Progenitor cell of endocrine pancreas (in vitro differentiated cells): ENCODE data around the gene SWSAP1. TPM values are rescaled to one million over a fixed set of nuclear protein-coding genes. Genes with fewer than 3 reads are reported as not detected.
"Not testable (repeated sequence)": the region's sequence is repeated elsewhere in the genome, so short reads cannot be mapped to it uniquely, and the experiment has no call there.

Experiments
- DNase-seq: peaks from one replicate; pipeline ENCODE4 v3.0.0; 2021; ENCODE audit warnings: low spot score; ENCODE audit not compliant: unreplicated experiment
- H3K27ac Mint-ChIP-seq: 2 replicates; pipeline ENCODE4 v1.8.0; 2021; ENCODE audit warnings: mild to moderate bottlenecking, moderate library complexity, mixed read lengths
- H3K27me3 Mint-ChIP-seq: 2 replicates; pipeline ENCODE4 v1.8.0; 2021; ENCODE audit warnings: mixed read lengths
- H3K36me3 Mint-ChIP-seq: 2 replicates; pipeline ENCODE4 v1.8.0; 2022; ENCODE audit warnings: mixed read lengths; ENCODE audit not compliant: insufficient read depth
- H3K4me1 Mint-ChIP-seq: 2 replicates; pipeline ENCODE4 v1.8.0; 2021; ENCODE audit warnings: low read depth, mixed read lengths
- H3K4me3 Mint-ChIP-seq: 2 replicates; pipeline ENCODE4 v1.8.0; 2021; ENCODE audit warnings: low read depth, mild to moderate bottlenecking, moderate library complexity, mixed read lengths
- H3K9me3 Mint-ChIP-seq: 2 replicates; pipeline ENCODE4 v1.8.0; 2021; ENCODE audit warnings: low read depth, mixed read lengths
- CTCF ChIP-seq: fragments of 200-600 bp; sonication (generic); IDR thresholded peaks from one replicate; pipeline ENCODE4 v1.5.0; 2021; ENCODE audit warnings: antibody characterized with exemption, mild to moderate bottlenecking; ENCODE audit not compliant: unreplicated experiment
- total RNA-seq: library from RNA; stranded (reverse); gene quantifications from 2 replicates; pipeline ENCODE4 v1.2.1, GENCODE V29; 2021

SWSAP1 gene
- total RNA-seq, 1 donor from 2014 or later: 3.2 TPM

- Mint-ChIP-seq H3K27me3 (peaks cover 8% of the 10 kb centered on the region), H3K4me3 (no peak overlapping the region), H3K27ac (peak overlapping the region; percentile 42), H3K36me3 (peaks cover 3% of the 10 kb centered on the region), H3K9me3 (no peaks in the 10 kb centered on the region), H3K4me1 (peaks cover 15% of the 10 kb centered on the region)
- no peak for DNase-seq
- no peak for TF ChIP-seq CTCF
Measured at GRCh38 chr19:11377756-11378155, 3.3 kb downstream of the SWSAP1 start.

- Mint-ChIP-seq H3K4me3 (no peak overlapping the region), H3K9me3 (no peaks in the 10 kb centered on the region), H3K27me3 (peaks cover 11% of the 10 kb centered on the region), H3K27ac (no peak overlapping the region), H3K4me1 (peaks cover 12% of the 10 kb centered on the region), H3K36me3 (peaks cover 3% of the 10 kb centered on the region)
- DNase-seq: peak; percentile 63
- peak; percentile 67 for TF ChIP-seq CTCF
Measured at GRCh38 chr19:11378319-11379189, 4.1 kb downstream of the SWSAP1 start.

DNA sequence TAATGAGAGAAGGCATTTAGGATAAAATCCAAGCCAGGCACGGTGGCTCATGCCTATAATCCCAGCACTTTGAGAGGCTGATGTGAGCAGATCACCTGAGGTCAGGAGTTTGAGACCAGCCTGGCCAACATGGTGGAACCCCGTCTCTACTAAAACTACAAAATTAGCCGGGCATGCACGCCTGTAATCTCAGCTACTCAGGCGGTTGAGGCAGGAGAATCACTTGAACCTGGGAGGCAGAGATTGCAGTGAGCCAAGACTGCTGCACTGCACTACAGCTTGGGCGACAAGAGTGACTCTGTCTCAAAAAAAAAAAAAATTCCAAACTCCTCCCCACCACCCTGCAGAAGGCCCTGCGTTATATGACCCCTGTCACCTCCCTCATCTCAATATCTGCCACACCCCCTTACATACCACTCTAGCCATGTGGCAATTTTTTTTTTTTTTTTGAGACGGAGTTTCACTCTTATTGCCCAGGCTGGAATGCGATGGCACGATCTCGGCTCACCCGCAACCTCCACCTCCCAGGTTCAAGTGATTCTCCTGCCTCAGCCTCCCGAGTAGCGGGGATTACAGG lies 4.9 kb downstream of the SWSAP1 start:
- H3K4me1 Mint-ChIP-seq: peaks cover 12% of the 10 kb centered on the region
- not testable (repeated sequence) for DNase-seq, H3K27ac Mint-ChIP-seq

DNA sequence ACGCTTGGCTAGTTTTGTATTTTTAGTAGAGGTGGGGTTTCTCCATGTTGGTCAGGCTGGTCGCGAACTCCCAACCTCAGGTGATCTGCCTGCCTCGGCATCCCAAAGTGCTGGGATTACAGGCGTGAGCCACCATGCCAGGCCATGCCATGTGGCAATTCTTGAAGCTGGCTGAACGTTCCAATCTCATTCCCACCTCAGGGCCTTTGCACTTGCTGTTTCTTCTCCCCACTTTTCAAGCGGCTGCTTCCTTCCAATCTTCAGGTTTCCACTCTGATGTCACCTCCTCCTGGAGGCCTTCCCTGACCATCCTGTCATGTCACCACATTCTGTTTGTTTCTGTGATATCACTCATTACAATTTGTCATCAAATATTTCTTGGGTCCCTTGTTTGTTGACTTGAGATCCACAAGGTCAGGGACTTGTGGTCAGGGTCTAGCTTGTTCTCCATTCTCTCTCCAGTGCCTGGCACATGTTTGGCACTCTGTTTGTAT lies 5.4 kb downstream of the SWSAP1 start:
- no peak for TF ChIP-seq CTCF
- Mint-ChIP-seq H3K27ac (peak overlapping the region; percentile 96), H3K9me3 (no peaks in the 10 kb centered on the region), H3K36me3 (peaks cover 3% of the 10 kb centered on the region), H3K4me1 (peaks cover 16% of the 10 kb centered on the region), H3K4me3 (no peak overlapping the region), H3K27me3 (peaks cover 11% of the 10 kb centered on the region)
- DNase-seq: no peak

More for the DNA sequence above, 4.9 kb downstream of the SWSAP1 start:
- H3K9me3 Mint-ChIP-seq, H3K36me3 Mint-ChIP-seq, H3K4me3 Mint-ChIP-seq: not testable (repeated sequence)
- H3K27me3 Mint-ChIP-seq: peaks cover 11% of the 10 kb centered on the region

GRCh38 chr19:11380653-11381537 lies 6.4 kb downstream of the SWSAP1 start:
- Mint-ChIP-seq H3K9me3 (no peaks in the 10 kb centered on the region), H3K27me3 (peaks cover 11% of the 10 kb centered on the region), H3K4me1 (peaks cover 12% of the 10 kb centered on the region), H3K36me3 (peaks cover 3% of the 10 kb centered on the region), H3K4me3 (peak overlapping the region; percentile 77), H3K27ac (peak overlapping the region; percentile 96)
- peak; percentile 73 for TF ChIP-seq CTCF
- DNase-seq: peak; percentile 95
